GM18526 (cell line): ENCODE measurements around the gene IKZF4.

Source experiments
- POLR2A ChIP-seq: IDR thresholded peaks from 3 replicates; pipeline ENCODE4 v1.6.1; 2011; ENCODE audit not compliant: insufficient read length; ENCODE audit errors: extremely low read depth

IKZF4 gene

GRCh38 chr12:56029166-56029519 is 8.3 kb downstream of the IKZF4 start:
- TF ChIP-seq POLR2A: no peak

GRCh38 chr12:56029666-56030293 is 8.9 kb downstream of the IKZF4 start:
- TF ChIP-seq POLR2A: no peak

- no peak for TF ChIP-seq POLR2A
These were observed 11.1 kb downstream of the IKZF4 start for GRCh38 chr12:56031987-56032386.

GRCh38 chr12:56034586-56035332 is 13.9 kb downstream of the IKZF4 start:
- no peak for TF ChIP-seq POLR2A

GRCh38 chr12:56037161-56037560 is 16.3 kb downstream of the IKZF4 start:
- no peak for TF ChIP-seq POLR2A

GRCh38 chr12:56038022-56038655 is 17.3 kb downstream of the IKZF4 start:
- TF ChIP-seq POLR2A: no peak

- no peak for TF ChIP-seq POLR2A
These were observed 19.3 kb downstream of the IKZF4 start for GRCh38 chr12:56040151-56040550.

- TF ChIP-seq POLR2A: no peak
These were observed 20.2 kb downstream of the IKZF4 start for GRCh38 chr12:56040963-56041551.

GRCh38 chr12:56041552-56042429 is 20.9 kb downstream of the IKZF4 start, which contains the start of gene RPS26:
RPS26 (plus strand) TSS chr12:56041918; CDS start chr12:56042167, 249 bp downstream.
- TF ChIP-seq POLR2A: peak; percentile 99

- TF ChIP-seq POLR2A: no peak
These were observed 22.0 kb downstream of the IKZF4 start for GRCh38 chr12:56042843-56043242.

GRCh38 chr12:56046027-56046780 is 25.4 kb downstream of the IKZF4 start:
- TF ChIP-seq POLR2A: no peak

- TF ChIP-seq POLR2A: no peak
These were observed 32.6 kb downstream of the IKZF4 start for GRCh38 chr12:56053407-56053893.

GRCh38 chr12:56061982-56062381 is 41.1 kb downstream of the IKZF4 start:
- TF ChIP-seq POLR2A: no peak

- no peak for TF ChIP-seq POLR2A
These were observed 42.2 kb downstream of the IKZF4 start for GRCh38 chr12:56062996-56063395.
